HG03108 (cell line): ENCODE results near the gene SGPP2.

ENCODE experiments used
- ATAC-seq: cut with Tn5 transposase; IDR thresholded peaks from one replicate; pipeline ENCODE4 v1.9.1; 2021; ENCODE audit warnings: moderate library complexity; ENCODE audit not compliant: unreplicated experiment

Gene SGPP2

DNA sequence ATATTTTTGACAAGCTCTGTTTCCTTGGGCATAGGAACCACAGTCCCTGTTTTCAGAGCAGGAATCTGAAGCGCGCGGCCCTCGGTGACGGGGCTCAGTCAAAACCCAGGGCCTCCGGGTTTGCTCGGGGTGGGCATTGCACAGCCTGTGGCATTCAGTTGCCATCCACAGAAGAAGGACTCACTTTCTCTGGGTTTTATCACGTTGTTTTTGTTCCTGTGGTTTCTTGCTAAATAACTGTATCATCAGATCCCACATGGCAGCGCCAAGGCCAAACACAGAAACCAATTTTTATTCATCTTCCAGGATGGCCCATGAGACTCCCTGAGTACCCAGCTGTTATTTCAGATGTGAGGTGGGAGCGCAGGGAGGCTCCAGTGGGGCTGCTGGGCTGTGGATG lies 35.6 kb downstream of the SGPP2 start:
- no peak for ATAC-seq

DNA sequence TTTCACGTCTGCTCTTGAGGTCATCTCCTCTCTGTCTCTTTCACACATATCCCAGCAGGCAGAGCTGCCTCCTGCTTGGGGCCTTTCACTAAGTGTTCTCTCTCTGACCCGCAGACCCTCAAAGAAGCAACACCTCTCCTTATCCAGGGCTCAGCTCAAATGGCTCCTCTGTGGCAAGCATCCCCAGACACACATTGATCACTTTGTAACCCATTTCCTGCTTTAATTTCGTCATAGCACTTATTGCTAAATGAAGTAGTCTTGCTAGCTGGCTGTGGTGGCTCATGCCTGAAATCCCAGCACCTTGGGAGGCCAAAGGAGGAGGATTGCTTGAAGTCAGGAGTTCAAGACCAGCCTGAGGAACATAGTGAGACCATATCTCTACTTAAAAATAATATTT lies 41.4 kb downstream of the SGPP2 start:
- no peak for ATAC-seq

DNA sequence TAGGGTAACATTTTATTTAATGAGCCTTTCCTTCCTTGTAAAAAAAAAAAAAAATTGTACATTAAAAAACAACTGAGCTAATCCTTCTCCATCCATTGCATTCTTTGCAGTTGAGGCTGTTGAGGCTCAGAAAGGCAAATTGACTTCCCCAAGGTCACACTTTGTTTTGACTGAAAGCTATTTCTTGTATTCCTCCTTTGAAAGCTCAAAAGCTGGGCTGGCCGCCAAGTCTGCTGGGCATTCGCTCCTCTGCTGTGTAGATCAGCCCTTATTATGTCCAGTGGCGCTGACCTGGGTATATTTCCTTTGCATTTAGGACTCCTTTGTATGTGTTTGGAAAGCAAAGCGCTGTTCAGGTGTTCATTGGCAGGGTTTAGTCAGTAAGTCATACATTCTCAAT lies 44.0 kb downstream of the SGPP2 start:
- no peak for ATAC-seq

DNA sequence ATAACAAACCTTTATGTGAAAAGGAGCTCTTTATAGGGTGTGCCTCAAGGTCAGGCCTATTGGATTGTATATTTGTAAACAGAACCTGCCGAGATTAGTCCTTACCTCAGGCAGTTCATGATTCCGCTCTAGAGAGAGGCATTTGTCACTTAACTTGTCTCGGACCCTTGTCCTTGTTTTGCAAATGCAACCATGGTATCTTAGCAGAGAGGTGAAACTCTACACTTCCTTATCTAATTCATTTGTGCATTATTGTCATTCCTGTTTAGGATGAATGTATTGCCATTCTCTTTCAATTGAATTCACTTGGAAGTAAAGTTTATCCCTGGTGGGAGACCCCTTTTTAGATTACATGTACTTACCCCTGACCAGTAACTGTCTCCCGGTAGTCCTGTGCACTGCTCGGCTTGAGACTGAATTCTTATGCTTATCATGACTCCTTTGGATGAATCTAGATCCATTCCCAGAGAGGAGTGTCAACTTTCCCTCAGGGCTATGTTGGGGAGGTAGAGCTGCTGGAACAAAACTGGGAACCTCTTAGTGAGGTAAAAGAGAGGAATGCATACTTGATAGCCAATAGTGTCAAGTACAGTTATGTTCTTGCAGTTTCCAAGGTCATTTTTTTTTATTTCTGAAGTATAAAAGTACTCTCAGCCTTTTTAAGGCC lies 46.6 kb downstream of the SGPP2 start:
- ATAC-seq: no peak

DNA sequence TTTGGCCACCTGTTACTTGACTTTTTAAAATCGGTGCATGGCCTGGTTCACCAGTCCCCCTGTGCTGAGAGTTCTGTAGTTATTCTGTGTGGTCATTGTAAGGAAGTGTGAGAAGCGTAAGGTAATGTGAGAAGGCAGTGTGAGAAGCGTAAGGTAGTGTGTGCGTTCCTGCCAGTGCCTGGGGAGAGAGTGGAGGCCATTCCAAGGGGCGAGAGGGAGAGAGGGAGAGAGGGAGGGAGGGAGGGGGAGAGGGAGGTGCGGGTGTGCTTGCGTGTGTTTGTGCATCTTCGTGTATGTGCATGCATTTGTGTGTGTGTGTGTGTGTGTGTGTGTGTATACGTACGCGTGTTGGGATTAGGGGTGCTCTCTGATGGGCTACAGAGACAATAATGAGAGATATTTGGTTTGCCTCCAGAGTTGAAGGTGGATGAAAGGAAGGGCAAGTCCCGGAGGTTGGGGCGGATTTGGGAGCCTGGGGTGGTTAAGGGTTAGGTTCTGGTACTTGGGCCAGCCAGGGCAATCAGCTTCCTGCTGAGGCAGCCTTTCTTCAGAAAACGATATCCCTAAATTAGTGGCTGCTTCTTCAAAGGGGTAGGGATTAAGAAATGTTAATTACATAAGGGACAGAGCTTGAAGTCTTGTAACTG lies 53.7 kb downstream of the SGPP2 start:
- ATAC-seq: no peak

GRCh38 chr2:222479859-222480258 lies 55.5 kb downstream of the SGPP2 start:
- no peak for ATAC-seq

DNA sequence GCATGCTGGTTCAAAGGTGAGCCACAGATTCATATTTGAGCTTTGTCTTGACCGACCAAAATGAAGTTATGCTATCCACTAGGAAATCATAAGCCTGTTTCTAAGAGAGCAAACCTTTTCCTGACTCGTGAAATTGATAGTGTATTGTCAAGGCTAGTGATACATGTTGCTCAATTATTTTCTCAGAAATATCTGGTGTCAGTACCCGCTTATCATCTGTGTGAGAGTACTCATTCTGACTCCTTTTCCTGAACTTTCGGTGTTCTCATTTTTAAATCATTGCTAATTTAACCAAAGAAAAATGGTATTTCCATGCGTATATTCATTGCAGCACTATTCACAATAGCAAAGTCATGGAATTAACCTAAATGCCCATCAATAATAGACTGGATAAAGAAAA lies 56.2 kb downstream of the SGPP2 start:
- ATAC-seq: no peak

- ATAC-seq: no peak
Observed at GRCh38 chr2:222481941-222482340, 57.6 kb downstream of the SGPP2 start.

- ATAC-seq: no peak
Observed at GRCh38 chr2:222483513-222484039, 59.2 kb downstream of the SGPP2 start.

GRCh38 chr2:222485367-222486211 lies 61.2 kb downstream of the SGPP2 start:
- no peak for ATAC-seq

GRCh38 chr2:222490131-222490530 lies 65.8 kb downstream of the SGPP2 start:
- no peak for ATAC-seq

GRCh38 chr2:222492683-222493082 lies 68.3 kb downstream of the SGPP2 start:
- no peak for ATAC-seq

- no peak for ATAC-seq
Observed at GRCh38 chr2:222494104-222494739, 69.9 kb downstream of the SGPP2 start.

- no peak for ATAC-seq
Observed at GRCh38 chr2:222495388-222495787, 71.0 kb downstream of the SGPP2 start.

GRCh38 chr2:222499226-222499625 lies 74.9 kb downstream of the SGPP2 start:
- no peak for ATAC-seq

DNA sequence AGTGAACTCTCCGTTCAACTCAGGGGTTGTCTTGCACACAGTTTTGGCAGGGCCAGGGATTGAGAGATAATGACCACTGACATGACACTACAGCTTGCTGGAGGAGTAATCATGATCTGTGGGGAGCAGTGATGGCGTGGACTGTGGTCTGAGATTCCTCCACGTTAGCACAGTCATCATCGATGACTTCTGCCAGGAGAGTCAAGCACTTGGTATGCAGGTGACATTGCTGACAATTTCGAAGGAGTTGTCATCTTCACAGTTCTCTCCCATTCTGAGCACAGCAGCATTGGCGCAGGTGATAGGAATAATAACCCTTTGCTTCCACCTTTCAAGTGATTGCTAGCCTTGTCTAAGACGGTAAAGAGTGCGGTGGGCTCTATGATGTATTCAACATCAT lies 79.8 kb downstream of the SGPP2 start:
- no peak for ATAC-seq

DNA sequence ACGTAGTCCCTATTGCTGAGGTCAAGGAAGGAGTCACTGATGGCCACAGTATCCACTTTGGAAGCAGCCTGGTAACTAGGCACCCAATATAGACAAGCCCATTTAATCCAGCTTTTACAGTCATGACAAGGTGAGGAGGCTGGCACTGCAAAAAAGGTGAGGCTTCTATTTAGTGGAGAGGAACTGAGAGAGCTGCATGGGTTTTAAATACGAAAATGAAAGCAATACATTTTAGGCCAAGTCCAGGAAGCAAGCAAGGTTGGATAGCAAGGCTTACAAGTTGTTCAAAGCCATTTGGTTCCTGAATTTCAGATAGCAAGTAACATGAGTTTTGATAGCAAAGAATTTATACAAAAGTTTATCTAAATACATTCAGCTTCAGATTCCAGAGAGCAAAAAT lies 80.4 kb downstream of the SGPP2 start:
- peak; percentile 98 for ATAC-seq

DNA sequence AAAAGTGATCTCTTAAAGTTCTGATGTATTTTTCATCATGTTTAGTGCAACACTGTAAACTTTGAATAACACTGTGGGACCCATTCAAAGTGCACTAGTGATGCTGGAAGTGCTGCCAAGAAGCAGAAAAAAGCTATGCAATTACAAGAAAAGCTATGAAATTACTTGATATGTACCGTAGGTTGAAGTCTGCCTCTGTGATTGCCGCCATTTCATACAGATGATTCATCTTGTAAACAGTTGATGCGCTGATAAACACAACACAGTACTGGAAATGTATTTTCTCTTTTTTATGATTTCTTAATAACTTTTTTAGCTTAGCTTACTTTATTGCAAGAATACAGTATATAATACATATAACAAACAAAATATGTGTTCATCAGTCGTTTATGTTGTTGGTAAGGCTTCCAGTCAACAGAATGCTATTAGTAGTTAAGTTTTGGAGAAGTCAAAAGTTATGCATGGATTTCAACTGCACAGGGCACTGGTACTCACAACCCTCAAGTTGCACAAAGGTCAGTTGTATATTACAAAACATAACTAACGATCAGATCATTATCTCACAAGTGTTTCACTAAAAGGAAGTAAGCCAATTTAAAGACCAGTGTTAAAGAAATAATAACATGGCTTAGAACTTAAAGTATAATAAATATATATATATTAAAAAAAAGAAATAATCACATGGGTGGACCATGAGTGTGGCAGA lies 82.0 kb downstream of the SGPP2 start:
- no peak for ATAC-seq

DNA sequence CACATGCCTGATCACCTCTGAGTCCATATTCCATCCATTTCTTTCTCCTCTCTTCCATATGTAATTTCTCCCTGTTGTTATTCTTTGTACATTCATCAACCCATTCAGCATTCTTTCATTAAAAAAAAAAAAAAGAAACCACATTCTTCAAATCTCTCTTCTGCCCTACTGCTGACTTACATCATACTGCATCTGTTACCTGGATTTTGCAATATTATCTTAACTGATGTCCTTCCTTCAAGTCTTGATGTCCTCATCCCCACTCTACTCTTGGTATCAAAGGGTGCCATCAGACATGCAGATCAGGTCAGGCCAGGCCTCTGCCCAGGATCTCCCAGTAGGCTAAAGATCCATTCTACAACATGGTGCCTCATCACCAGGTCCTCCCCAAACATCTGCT lies 90.6 kb downstream of the SGPP2 start:
- ATAC-seq: no peak

- ATAC-seq: no peak
Observed at GRCh38 chr2:222518570-222519381, 94.4 kb downstream of the SGPP2 start.
